ENCODE measurements around the gene SHC4.
A peak's percentile ranks its signal among the peaks of the same experiment; 100 is the strongest.
"Not testable (repeated sequence)": the region's sequence is repeated elsewhere in the genome, so short reads cannot be mapped to it uniquely, and the experiment has no call there.

SHC4 gene

DNA sequence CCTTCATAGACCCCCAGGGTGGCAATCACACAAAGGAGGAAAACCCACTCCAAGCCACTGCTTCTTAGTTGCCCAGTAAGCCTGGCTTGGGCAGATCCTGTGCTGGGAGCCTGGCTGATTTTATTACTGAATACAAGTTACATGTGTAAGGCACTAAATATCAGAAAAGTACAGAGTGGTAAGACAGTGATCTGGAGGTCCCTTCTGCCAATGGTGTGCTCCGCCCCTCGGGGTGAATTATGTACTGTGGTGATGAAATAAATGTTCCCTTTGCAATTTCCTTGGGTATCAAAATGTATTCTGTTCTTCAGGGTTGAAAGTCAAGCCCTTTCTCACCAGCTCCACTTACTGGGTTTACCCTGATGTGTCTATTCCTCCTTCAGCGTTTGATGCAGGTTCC, 47.0 kb downstream of the SHC4 start:
- DNase-seq, result no peak

DNA sequence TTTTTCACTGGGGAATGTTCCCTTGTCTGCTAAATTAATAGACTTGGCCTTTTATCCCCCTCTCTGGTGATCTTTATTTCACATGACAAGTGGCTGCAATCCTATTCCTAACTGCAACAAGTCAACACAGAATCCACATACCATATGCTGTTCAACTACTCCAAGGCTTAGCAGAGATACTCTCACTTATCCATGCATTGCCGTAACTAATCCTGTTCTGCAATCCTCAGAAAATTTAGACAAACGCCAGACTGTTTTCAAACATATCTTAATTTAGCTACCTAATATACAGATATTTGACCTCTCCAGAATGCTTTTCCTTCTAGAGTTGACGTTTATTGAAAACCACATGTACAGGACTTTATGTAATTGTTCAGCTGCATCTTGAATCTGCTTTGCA, 47.9 kb downstream of the SHC4 start:
- DNase-seq, result no peak

DNA sequence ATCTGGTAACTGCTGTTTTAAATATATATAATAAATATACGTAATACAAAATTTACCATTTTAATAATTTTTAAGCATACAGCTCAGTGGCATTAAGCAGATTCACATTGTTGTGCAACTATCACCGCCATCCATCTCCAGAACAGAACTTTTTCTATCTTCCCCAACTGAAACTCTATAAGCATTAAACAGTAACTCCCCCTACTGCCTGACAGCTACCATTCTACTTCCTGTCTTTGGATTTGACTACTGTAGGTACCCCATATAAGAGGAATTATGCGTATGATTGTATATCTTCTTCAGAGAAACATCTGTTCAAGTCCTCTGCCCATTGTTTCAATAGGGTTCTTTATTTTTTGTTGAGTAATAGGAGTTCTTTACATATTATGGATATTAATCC, 49.0 kb downstream of the SHC4 start:
- DNase-seq, result no peak

DNA sequence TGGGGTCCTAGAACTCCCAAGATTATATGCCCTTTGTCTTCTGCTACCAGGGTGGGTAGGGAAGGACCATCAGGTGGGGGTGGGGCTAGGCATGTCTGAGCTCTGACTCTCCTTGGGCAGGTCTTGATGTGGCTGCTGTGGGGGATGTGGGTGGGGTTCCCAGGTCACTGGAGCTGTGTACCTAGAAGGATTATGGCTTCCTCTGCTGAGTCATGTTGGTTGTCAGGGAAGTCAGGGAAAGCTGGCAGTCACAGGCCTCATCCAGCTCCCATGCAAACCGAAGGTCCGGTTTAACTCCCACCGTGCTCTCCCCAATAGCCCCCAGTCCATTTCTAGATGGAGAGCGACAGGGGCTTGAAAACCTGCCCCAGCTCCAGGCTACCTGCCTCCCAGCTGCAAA, 50.6 kb downstream of the SHC4 start:
- DNase-seq, result no peak

DNA sequence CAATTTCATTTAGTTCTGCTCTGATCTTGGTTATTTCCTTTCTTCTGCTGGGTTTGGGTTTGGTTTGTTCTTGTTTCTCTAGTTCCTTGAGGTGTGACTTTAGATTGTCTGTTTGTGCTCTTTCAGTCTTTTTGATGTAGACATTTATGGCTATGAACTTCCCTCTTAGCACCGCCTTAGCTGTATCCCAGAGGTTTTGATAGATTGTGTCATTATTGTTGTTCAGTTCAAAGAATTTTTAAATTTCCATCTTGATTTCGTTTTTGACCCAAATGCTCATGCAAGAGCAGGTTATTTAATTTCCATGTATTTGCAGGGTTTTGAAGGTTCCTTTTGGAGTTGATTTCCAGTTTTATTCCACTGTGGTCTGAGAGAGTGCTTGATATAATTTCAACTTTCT, 53.2 kb downstream of the SHC4 start:
- DNase-seq, result not testable (repeated sequence)

DNA sequence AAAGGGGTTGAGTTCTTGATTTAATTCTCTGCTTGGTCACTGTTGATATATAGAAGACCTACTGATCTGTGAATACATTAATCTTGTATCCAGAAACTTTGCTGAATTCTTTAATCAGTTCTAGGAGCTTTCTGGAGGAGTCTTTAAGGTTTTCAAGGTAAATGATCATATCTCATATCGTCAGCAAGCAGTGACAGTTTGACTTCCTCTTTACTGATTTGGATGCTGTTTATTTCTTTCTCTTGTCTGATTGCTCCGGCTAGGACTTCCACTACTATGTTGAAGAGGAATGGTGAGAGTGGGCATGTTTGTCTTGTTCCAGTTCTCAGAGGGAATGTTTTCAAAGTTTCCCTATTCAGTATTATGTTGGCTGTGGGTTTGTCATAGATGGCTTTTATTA, 54.4 kb downstream of the SHC4 start:
- not testable (repeated sequence) for DNase-seq

DNA sequence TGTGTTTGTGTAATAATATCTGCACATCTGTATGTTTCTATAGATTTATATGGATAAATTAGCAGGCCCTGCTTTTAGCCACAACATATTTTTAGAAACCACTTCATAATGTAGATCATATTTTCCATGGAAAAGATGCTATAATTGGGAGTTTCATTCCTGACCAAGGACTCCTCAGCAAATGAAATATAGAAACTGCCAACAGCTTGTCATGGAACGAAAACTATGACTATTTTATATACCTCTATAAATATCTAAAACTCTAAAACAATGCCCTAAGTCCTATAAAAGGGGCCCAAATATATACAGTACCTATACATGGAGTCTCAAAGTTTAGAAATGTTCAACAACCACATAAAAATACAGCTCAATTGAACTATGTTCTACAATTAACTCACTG, 57.9 kb downstream of the SHC4 start:
- DNase-seq, result no peak

DNA sequence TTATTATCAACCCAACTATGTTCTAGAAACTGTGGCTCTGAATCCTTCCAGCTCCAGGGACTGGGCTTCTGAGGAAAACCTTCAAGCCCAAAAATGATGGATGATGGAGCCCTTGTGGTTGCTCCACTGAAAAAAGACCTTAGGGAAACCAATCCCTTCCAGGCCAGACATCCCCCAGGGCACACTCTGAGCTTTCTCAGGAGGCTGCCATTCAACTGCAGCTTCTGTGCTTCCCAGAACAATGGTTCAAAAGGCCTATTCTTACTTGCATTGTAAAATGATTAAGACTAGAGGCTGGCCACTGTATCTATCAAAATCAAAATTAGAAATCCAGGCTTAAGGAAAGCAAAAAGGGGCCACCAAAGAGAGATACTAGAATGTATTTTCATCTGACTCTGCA, 58.5 kb downstream of the SHC4 start:
- no peak for DNase-seq

DNA sequence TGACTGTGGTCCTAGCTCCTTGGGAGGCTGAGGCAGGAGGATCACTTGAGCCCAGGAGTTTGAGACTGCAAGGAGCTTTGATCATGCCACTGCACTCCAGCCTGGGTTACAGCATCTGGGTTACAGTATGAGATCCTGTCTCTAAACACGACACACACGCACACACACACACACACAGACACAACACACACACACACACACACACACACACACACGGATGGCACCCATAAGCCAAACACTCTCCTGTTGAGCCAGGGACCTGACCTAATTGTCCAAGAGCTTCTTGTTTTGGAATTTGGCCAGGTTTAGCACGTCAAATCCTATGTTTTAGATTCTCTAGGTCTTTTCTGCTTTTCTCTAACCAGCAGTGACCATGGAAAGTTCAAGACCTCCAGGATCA, 59.0 kb downstream of the SHC4 start:
- DNase-seq, result no peak

DNA sequence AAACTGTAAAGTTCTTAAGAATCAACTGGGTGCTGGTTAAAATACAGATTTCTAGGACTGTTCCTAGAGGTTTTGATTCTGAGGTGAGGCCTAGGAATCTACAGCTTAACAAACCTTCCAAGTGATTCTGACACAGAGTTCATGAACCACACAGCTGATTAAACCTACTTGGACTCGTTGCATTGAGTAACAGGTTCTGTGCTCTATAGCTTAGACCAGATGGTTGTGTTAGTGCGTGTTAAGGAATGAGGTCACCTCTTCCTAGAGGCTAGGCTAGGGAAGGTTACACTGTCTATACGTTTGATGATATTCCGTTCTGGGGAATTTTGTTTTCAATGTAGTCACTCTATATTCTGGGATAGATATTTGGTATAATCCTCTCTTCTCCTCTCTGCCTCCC, 63.9 kb downstream of the SHC4 start:
- no peak for DNase-seq

DNA sequence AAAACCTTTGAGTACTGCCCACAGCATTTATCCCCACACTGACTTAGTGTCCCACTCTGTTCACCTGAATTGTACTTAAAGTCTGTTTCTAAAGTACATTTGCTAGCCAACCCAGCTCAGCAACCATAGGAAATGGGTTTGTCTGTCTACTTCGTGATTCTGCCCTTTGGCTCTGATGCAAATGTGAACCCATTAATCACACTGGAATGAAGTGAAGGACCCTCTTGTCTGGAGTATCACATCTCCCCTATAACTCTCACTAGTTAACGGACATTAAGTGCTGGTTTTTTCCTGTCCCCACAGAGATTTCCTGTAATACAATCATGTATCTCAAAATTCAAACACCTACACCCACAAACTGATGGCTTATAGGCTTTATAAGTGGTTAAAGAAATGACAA, 65.3 kb downstream of the SHC4 start:
- DNase-seq, result no peak

DNA sequence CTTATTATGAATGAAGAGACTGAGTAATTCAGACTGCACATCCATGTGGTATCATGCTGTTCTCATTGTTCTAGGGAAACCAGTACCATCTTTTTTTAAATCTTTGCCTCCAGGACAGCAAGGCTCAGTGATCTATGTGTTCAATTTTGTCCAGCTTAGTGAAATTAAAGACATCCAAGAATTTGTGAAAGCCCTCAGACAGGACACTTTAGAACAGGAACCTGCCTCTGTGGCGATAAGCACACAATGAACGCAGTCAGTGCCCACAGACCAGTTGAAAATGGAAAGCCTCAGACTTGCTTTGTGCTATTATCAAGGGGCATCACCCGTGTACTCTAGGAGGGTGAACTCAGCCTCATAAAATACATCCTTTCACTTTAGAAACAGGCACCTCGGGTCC, 65.7 kb downstream of the SHC4 start:
- no peak for DNase-seq

DNA sequence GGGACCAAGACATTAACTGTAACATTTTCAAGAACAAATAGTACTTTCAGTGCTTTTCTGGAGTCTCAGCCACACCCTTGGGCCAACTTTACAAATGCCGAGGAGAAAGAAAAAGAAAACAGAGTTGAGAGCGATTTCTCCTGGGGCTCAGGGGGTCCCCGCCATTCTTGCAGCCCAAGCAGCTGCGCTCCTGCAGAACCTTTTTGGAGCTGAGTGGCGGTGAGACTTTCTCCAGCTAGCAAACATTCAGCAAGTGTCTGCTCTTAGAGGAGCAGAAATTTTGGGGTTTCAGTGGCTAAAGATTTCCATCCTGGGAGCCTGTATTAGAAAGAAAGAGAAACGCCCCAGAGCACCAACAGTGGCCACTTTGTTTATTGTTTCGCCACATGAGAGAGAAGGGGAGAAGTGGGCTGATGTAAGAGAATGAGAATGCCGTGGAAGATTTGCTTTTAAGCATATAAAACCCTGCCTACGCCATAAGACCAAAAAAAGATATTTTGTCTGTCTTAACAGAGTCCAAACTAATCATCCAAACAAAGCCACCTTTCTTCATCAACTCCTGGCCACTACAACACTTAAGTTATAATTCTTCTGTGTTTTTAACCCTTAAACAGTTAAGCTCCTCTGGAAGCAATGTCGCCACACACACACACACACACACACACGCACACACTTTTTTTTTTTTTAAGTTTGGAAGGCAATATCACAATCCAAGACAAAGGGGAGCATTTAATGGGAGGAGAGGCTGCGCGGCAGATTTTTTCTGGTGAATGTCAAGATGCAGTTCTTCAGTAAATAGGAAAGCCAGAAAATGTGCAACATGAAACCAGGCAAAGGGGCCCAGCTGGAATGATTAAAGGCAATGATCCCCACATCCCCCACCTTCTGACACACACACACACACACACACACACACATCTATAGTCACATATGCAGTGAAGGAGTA, 66.6 kb downstream of the SHC4 start:
- DNase-seq, result no peak

DNA sequence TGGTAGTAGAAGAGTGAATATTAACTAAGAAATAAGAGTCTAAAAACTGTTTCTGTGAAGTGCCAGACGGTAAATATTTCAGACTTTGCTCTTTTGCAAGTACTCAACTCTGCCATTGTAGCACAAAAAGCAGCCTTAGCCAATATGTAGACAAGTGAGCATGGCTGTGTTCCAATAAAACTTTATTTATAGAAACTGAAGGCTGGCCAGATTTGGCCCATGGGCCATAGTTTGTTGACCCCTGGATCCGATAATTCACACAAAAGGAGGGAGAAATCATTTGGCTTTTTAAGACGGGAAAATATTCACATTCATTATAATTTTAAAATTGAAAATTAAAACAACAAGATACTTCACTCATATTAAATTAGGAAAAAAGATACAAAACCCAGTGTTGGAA, 70.4 kb downstream of the SHC4 start:
- DNase-seq, result no peak

DNA sequence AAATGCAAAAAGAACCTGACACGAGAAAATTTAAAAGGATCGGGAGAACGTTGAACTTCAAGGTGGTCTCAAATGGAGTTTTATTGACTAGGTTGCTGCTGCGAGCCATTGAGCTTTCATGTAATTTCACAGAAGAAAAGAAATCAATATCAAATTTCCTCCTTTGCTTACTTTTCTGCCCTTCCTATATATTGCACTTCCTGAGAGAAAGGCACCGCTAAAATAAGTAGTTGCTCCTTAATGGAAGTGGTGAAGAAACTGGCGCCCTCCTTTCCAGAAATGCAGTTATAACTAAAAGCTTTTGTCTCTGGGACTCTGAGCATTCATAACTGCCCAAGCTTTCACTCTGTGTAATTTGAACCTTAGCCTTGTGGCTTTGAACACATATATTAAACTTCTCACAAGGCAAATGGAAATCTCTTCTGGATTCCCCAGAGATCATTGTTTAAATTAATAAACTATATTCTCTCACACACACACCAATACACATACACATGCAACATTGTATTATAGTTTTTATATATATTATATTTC, 72.4 kb downstream of the SHC4 start:
- no peak for DNase-seq

DNA sequence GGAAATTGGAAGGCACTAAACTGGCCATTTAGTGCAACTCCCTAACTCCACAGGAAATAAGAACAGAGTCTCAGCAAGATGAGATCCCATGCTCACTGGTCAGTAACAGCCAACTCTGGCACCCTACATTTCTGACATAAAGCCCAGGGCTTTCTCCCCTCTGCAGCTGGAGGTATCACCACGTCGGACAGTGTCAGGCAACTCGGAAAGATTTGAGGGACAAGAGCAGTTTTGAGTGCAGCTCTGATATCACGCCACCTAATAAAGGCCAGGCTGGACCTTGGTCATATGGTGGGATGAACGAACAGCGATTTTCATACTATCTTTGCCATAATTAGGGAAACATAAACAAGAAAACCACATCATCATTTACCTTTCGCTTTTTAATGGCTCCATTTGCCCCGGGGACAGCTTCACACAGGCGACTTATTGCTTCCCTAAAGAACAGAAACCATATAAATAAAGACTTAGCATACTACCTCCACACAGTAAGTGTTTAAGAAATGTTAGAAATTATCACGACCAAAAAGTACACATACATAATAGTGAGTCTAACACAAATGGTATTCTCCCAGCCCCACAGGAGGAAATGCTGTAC, 73.2 kb downstream of the SHC4 start:
- no peak for DNase-seq

DNA sequence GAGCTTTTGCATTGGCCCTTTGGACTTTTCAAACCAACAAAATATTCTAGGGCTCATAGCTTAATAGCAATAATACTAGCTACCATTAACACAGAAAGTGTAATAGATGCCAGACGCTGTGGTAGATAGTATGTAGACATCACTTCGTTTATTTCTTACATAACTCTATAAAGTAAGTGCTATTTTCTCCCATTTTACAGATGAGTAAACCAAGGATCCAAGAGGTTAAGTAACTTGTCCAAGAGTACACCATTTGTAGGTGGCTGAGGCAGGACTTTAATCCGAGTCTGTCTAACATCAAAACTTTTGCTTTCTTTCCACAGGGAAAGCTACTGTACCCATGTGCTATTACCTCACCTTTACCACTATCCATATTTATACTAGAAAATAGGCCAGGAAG, 73.8 kb downstream of the SHC4 start:
- no peak for DNase-seq

DNA sequence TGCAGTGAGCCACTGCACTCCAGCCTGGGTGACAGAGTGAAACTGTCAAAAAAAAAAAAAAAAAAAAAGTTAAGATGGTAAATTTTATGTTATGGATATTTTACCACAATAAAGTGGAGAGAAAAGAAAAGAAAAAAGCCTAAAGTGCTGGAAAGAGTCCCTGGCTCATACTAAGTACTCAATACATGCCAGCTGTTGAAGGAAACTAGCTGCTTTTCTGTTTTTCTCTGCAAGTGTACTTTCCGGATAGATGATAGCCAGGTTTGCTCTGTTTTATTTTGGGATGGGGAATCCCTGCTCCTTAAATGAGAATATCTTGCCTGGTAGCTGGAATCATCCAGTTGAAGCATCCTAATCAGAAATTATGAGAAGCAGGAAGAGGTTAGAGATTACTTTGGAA, 74.9 kb downstream of the SHC4 start:
- DNase-seq, result no peak

DNA sequence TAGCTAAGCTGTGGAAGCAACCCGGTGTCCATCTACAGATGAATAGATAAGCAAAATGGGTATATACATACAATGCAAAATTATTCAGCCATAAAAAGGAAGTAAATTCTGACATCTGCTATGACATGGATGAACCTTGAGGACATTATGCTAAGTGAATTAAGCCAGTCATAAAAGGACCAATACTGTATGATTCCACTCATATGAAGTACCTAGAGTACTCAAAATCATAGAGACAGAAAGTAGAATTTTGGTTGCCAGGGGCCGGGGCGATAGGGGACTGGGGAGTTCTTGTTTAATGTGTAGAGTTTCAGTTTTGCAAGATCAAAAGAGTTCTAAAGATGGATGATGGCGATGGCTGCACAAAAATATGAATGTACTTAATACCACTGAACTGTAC, 75.5 kb downstream of the SHC4 start:
- DNase-seq, result no peak

DNA sequence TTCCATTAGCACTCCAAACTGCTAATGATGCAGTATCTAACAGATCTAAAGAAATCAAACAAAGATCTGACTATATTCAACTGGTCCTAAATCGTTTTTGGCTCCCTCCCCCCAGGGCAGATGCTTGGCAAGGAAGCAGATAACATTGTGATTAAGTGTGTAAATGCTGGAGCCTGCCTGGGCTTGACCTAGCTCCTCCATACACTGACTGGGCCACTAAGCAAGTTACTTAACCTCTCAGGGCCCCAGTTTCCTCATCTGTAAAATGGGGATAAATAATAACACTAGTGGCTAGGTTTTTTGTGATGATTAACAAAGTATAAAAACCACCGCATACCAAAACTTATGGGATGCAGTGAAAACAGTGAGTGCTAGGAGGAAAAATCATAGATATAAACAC, 76.6 kb downstream of the SHC4 start:
- no peak for DNase-seq

DNA sequence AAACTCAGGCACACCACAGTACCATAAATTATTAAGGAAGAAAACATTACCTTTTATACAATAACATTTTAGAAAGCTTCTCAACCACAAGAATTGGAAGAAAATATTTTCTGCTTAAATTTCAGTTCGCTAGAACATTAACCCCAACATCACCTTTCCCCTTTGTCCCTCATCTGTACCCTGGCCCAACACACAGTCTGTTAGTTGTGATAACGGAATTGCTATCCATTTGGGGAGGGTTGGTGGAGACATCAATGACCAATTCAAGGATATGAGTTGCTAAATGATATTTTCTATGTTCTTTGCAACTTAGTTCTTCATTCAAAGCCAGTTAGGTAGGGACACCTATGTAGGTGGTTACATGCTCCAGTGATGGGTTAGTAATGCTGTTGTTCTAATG, 80.0 kb downstream of the SHC4 start:
- DNase-seq, result no peak

DNA sequence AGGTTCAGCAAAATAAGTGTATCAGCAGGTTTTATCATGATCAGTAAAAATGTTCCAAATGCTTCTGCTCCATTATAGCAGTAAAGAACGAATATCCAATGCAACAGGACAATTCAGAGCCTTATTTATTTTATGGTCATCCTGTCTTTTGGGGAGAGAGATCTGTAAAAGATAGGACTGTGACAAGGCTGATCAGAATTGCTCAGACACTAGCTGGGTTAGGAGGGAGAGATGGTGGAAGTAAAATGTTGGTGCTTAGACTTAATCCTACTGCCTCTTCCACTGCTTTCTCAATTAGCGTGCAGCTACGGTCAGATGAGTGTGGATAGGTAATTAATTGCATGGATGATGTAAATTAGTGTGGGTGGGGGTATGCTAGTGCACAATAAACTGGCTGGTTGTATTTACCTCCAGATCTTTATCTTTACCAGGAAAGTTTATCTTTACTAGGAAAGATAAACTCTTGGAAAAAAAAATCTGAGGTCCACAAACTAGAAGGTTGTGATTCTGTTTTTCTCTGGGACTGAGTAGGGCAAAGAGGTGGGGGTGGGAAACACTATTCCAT, 83.6 kb downstream of the SHC4 start:
- DNase-seq, result no peak

DNA sequence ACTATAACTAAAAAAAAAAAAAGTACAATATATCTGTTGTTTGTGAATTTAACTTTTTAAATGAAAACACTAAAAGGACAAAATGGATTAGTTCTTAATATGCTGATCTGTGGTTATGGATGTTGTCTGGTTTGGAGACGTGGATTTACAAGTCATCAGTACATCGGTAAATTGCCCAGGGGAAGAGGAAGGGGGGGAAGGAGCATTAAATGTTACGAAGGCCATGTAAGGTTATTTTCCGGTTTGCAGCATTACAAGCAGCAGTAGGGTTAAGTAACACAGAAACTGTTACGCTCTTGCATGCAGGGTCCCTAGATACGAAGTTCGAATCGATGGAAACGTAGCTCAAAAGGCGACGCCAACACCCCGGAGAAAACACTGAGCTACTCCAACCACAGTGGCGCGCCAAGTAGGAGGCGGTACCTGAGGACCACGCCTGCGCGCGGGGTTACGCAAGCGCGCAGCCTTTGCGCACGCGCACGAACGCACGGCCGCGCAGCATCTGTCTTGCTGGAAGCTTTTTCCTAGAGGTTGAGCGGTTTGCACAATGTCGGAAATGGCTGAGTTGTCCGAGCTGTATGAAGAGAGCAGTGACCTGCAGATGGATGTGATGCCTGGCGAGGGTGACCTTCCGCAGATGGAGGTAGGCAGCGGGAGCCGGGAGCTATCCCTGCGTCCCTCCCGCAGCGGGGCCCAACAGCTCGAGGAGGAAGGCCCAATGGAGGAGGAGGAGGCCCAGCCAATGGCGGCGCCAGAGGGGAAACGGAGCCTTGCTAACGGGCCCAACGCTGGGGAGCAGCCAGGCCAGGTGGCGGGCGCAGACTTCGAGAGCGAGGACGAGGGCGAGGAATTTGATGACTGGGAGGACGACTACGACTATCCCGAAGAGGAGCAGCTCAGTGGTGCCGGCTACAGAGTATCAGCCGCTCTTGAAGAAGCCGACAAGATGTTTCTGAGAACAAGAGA, 85.8 kb downstream of the SHC4 start, which contains the start of gene EID1:
Gene EID1, plus strand, starts transcription at position 505 of the 966 bp plus-strand sequence. Its CDS starts 43 bp downstream, at position 548.
- peak; percentile 75 for DNase-seq

Data from NCI-H1105 (cell line).